PC-9 (cell line): ENCODE measurements around the gene TCTN2. TPM values are rescaled to one million over a fixed set of nuclear protein-coding genes. Genes with fewer than 3 reads are reported as not detected.

Source experiments
- BruUV-seq: library from RNA; stranded (reverse); fragments of 400-500 nt; replicated peaks from 2 replicates; lab custom pipeline; 2021; lab: Mats Ljungman, UMichigan
- CTCF ChIA-PET: fragments of 300-600 bp; sonication (Branson Sonifier 250); formaldehyde crosslinking; loops from one replicate; lab custom pipeline; 2022; ENCODE audit warnings: antibody characterized with exemption; lab: Charles Lee
- POLR2A ChIA-PET: fragments of 300-600 bp; sonication (Branson Sonifier 250); formaldehyde crosslinking; loops from one replicate; lab custom pipeline; 2022; ENCODE audit warnings: antibody characterized with exemption; ENCODE audit not compliant: unreplicated experiment; lab: Charles Lee
- DNase-seq, 2 experiments: peaks; one replicate each; pipeline versions ENCODE4 v3.0.0 to v3.0.0-alpha.2; 2015 to 2022; ENCODE audit warnings: mixed read lengths in 1 of 2
- H2AFZ ChIP-seq: fragments of 200-600 bp; sonication (generic); 2 replicates; pipeline ENCODE4 v1.8.1; 2017; ENCODE audit warnings: antibody characterized with exemption
- H3F3A ChIP-seq: fragments of 200-600 bp; sonication (generic); 2 replicates; pipeline ENCODE4 v1.8.1; 2017; ENCODE audit warnings: antibody characterized with exemption, mild to moderate bottlenecking, low read depth; ENCODE audit not compliant: insufficient read depth
- H3K27ac ChIP-seq: fragments of 200-600 bp; sonication (generic); 2 replicates; pipeline ENCODE4 v1.6.1; 2016; ENCODE audit warnings: mixed run types
- H3K27me3 ChIP-seq: fragments of 200-600 bp; sonication (generic); 2 replicates; pipeline ENCODE4 v1.6.1; 2016; ENCODE audit warnings: low read depth, mixed run types; ENCODE audit not compliant: insufficient read depth
- H3K36me3 ChIP-seq: fragments of 200-600 bp; sonication (generic); 2 replicates; pipeline ENCODE4 v1.6.1; 2016; ENCODE audit warnings: low read depth, mixed run types
- H3K4me1 ChIP-seq: fragments of 200-600 bp; sonication (generic); replicated peaks from 2 replicates; pipeline ENCODE4 v1.6.1; 2016; ENCODE audit warnings: mixed run types; ENCODE audit not compliant: insufficient read depth
- H3K4me2 ChIP-seq: fragments of 200-600 bp; sonication (generic); 2 replicates; pipeline ENCODE4 v1.6.1; 2017; ENCODE audit warnings: mixed run types
- H3K4me3 ChIP-seq: fragments of 200-600 bp; sonication (generic); 2 replicates; pipeline ENCODE4 v1.6.1; 2016; ENCODE audit warnings: mixed run types
- H3K79me2 ChIP-seq: fragments of 200-600 bp; sonication (generic); 2 replicates; pipeline ENCODE4 v1.6.1; 2017; ENCODE audit warnings: low read depth, mixed run types
- H3K9me2 ChIP-seq: fragments of 200-600 bp; sonication (generic); 2 replicates; pipeline ENCODE4 v1.8.1; 2017; ENCODE audit warnings: mild to moderate bottlenecking; ENCODE audit not compliant: insufficient read depth
- H3K9me3 ChIP-seq: fragments of 200-600 bp; sonication (generic); 2 replicates; pipeline ENCODE4 v1.8.1; 2016; ENCODE audit warnings: low read depth; ENCODE audit not compliant: insufficient read depth
- H4K20me1 ChIP-seq: fragments of 200-600 bp; sonication (generic); 2 replicates; pipeline ENCODE4 v1.8.1; 2017; ENCODE audit not compliant: insufficient read depth
- EZH2 ChIP-seq: fragments of 200-600 bp; sonication (generic); IDR thresholded peaks from 2 replicates; pipeline ENCODE4 v1.8.0; 2017; ENCODE audit warnings: antibody characterized with exemption, low read depth
- intact Hi-C: fragments of 100-400 bp; cut with micrococcal nuclease; formaldehyde crosslinking; loops from one replicate; pipeline ENCODE4 v1.10.0; 2022; ENCODE audit not compliant: unreplicated experiment
- total RNA-seq: library from RNA; stranded (reverse); gene quantifications from 2 replicates; pipeline ENCODE4 v1.2.3, GENCODE V29; 2021
- TF ChIP-seq, protein P1 (sequence below): fragments of 200-600 bp; sonication (generic); conservative IDR thresholded peaks from 2 replicates; pipeline ENCODE4 v1.6.1; 2017; ENCODE audit warnings: mixed run types, antibody characterized with exemption, mild to moderate bottlenecking, moderate library complexity

Gene TCTN2
- total RNA-seq, 1 experiment from 2014 or later, result 21.9 TPM

- H3K27ac ChIP-seq, result no peak overlapping the region
- DNase-seq, result no peak
- H3K9me3 ChIP-seq, result no peaks in the 10 kb centered on the region
- H3K79me2 ChIP-seq, result no peaks in the 10 kb centered on the region
- TF ChIP-seq, protein P1, sequence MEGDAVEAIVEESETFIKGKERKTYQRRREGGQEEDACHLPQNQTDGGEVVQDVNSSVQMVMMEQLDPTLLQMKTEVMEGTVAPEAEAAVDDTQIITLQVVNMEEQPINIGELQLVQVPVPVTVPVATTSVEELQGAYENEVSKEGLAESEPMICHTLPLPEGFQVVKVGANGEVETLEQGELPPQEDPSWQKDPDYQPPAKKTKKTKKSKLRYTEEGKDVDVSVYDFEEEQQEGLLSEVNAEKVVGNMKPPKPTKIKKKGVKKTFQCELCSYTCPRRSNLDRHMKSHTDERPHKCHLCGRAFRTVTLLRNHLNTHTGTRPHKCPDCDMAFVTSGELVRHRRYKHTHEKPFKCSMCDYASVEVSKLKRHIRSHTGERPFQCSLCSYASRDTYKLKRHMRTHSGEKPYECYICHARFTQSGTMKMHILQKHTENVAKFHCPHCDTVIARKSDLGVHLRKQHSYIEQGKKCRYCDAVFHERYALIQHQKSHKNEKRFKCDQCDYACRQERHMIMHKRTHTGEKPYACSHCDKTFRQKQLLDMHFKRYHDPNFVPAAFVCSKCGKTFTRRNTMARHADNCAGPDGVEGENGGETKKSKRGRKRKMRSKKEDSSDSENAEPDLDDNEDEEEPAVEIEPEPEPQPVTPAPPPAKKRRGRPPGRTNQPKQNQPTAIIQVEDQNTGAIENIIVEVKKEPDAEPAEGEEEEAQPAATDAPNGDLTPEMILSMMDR, result no peak
- no peak for TF ChIP-seq EZH2
- no peaks in the 10 kb centered on the region for H4K20me1 ChIP-seq
- H3K36me3 ChIP-seq, result no peaks in the 10 kb centered on the region
- BruUV-seq, result no TSS peak
- CTCF ChIA-PET, result no interaction called here
- H3K9me2 ChIP-seq, result no peaks in the 10 kb centered on the region
- H3F3A ChIP-seq, result no peaks in the 10 kb centered on the region
- POLR2A ChIA-PET, result no interaction called here
- intact Hi-C loops, result no loop called here
- H3K4me2 ChIP-seq, result no peak overlapping the region
- H3K4me3 ChIP-seq, result no peak overlapping the region
- H3K27me3 ChIP-seq, result no peaks in the 10 kb centered on the region
- H2AFZ ChIP-seq, result no peak overlapping the region
- H3K4me1 ChIP-seq, result no peaks in the 10 kb centered on the region
These were observed 76.4 kb downstream of the TCTN2 start for GRCh38 chr12:123747309-123747708.

GRCh38 chr12:123748161-123748560 lies 77.2 kb downstream of the TCTN2 start:
- H3K4me1 ChIP-seq, result no peaks in the 10 kb centered on the region
- H3K27ac ChIP-seq, result no peak overlapping the region
- no peaks in the 10 kb centered on the region for H3K27me3 ChIP-seq
- TF ChIP-seq, protein P1, result no peak
- no peak for TF ChIP-seq EZH2
- no peak overlapping the region for H3K4me3 ChIP-seq
- no peaks in the 10 kb centered on the region for H3K9me3 ChIP-seq
- H3K4me2 ChIP-seq, result no peak overlapping the region
- H3K79me2 ChIP-seq, result no peaks in the 10 kb centered on the region
- no TSS peak for BruUV-seq
- CTCF ChIA-PET, result no interaction called here
- no peaks in the 10 kb centered on the region for H3K9me2 ChIP-seq
- no peaks in the 10 kb centered on the region for H4K20me1 ChIP-seq
- POLR2A ChIA-PET, result no interaction called here
- H2AFZ ChIP-seq, result no peak overlapping the region
- H3K36me3 ChIP-seq, result no peaks in the 10 kb centered on the region
- no peak for DNase-seq
- intact Hi-C loops, result no loop called here
- no peaks in the 10 kb centered on the region for H3F3A ChIP-seq

DNA sequence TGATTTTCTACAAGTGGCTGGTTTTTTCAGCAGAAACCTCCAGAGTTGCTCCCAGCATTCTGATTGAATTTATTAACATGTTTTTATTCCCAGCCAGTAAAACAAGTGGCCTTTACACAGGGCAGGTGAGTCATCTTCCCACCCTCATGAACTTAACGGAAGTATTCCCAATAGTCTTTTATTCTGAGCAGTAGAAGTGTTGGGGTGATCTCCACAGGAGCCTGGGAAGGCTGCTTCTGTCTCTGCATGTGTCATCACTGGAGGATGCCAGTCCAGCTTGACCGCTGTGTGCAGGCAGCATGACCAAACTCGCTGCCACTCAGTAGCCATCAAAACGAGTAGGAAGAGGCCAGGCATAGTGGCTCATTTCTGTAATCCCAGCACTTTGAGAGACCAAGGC lies 77.7 kb downstream of the TCTN2 start:
- CTCF ChIA-PET, result no interaction called here
- POLR2A ChIA-PET, result no interaction called here
- DNase-seq, result no peak

More for the DNA sequence above, 77.7 kb downstream of the TCTN2 start:
- TF ChIP-seq EZH2, result no peak
- TF ChIP-seq, protein P1, result no peak
- H3K9me2 ChIP-seq, result no peaks in the 10 kb centered on the region
- intact Hi-C loops, result no loop called here
- no peak overlapping the region for H2AFZ ChIP-seq
- H3K9me3 ChIP-seq, result no peaks in the 10 kb centered on the region
- no peaks in the 10 kb centered on the region for H3K79me2 ChIP-seq
- H3F3A ChIP-seq, result no peaks in the 10 kb centered on the region
- H3K4me2 ChIP-seq, result no peak overlapping the region
- no peak overlapping the region for H3K4me3 ChIP-seq
- no peak overlapping the region for H3K27ac ChIP-seq
- no peaks in the 10 kb centered on the region for H3K27me3 ChIP-seq
- no TSS peak for BruUV-seq
- no peaks in the 10 kb centered on the region for H4K20me1 ChIP-seq
- no peaks in the 10 kb centered on the region for H3K36me3 ChIP-seq
- no peaks in the 10 kb centered on the region for H3K4me1 ChIP-seq
